Bronchial smooth muscle cell (primary cell): ENCODE measurements around the gene QPCTL. TPM values are rescaled to one million over a fixed set of nuclear protein-coding genes. Genes with fewer than 3 reads are reported as not detected.

Experiments
- total RNA-seq: library from RNA; depleted of rRNA; stranded (reverse); fragments of >200 nt; gene quantifications from 2 replicates; pipeline ENCODE4 v1.2.1, GENCODE V29; 2014

Gene QPCTL
- total RNA-seq, result 1.6 and 5.8 TPM in 2 replicates

GRCh38 chr19:45692187-45693105 is at the start of gene QPCTL:
Gene QPCTL (plus strand): TSS chr19:45692666. CDS start chr19:45692704, 38 bp downstream.

GRCh38 chr19:45667620-45668341 is 24.7 kb upstream of the QPCTL start, which contains the start of gene GIPR:
Gene GIPR (plus strand): TSS chr19:45668221. CDS start chr19:45669521, 1,300 bp downstream.

GRCh38 chr19:45691516-45692186 is 815 bp upstream of the QPCTL start, which contains the start of gene SNRPD2:
Gene SNRPD2 (minus strand): TSS chr19:45691953. CDS start chr19:45691888, 65 bp downstream.

DNA sequence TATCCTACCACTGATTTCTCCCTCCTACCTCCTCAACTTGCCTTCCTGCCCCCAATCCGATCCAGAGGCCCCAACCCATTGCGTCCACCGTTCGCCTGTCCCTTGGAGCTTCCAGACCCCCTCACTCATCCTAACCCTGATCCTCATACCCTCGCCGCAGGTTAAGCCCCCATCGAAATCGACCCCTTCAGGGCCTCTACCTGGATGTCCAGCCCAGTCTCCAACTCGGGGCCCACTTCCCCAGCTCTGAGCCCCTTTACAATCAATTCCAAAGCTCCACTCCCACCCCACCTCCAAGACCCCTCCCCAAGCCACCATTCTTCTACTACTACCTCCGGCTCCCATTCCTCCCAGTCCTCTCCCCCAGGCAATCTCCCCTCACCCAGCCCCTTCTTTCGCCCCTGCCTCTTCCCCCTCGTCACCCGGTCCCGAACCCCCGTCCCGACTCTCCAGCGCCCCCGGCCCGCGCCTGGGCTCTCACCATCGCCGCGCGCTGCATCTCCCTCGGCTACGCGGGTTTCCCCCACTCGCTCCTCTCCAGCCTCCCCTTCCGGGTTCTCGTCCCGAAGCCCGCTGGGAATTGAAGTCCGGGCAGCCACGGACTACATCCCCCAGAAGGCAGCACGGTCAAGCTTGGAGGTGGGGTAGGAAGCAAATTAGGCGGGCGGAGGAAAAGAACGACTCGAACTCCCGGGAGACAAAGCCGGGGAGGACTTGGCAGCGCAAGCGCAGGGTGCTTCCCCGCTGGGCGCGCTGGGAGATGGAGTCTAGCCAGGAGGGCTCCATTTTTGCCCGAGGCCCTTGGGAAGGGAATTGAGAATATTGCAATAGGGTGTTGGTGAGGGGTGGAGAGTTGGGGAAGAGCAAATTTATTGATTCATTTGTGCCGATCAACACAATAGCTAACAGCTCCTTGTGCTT is 38.2 kb downstream of the QPCTL start, which contains the start of gene FBXO46:
Gene FBXO46 (minus strand): TSS at position 529 of the 921 bp plus-strand sequence. CDS start 17,401 bp downstream, outside the sequence.

GRCh38 chr19:45733160-45733810 is 40.8 kb downstream of the QPCTL start, which contains the start of gene MEIOSIN:
Gene MEIOSIN (plus strand): TSS chr19:45733439. CDS start chr19:45735377, 1,938 bp downstream.

Other genes starting within 250 kb of the QPCTL start
- 0.79 and 1.1 TPM in 2 replicates for gene FOSB, start 224.7 kb upstream of the QPCTL start, total RNA-seq
- gene RTN2, start 195.6 kb upstream of the QPCTL start, total RNA-seq, result 8.5 and 12.1 TPM in 2 replicates
- 5.5 and 7.5 TPM in 2 replicates for gene PPM1N, start 194.2 kb upstream of the QPCTL start, total RNA-seq
- 18.9 and 32.5 TPM in 2 replicates for gene VASP, start 185.2 kb upstream of the QPCTL start, total RNA-seq
- 2.7 and 3.5 TPM in 2 replicates for gene OPA3, start 107.9 kb upstream of the QPCTL start, total RNA-seq
- gene GPR4, start 90.5 kb upstream of the QPCTL start, total RNA-seq, result under 0.01 TPM in 1 of 2 replicates, not detected in the other
- gene EML2, start 53.3 kb upstream of the QPCTL start, total RNA-seq, result 31.2 and 48.1 TPM in 2 replicates
- 0.09 and 0.16 TPM in 2 replicates for gene GIPR, start 24.4 kb upstream of the QPCTL start, total RNA-seq
- 843 and 916 TPM in 2 replicates for gene SNRPD2, start 713 bp upstream of the QPCTL start, total RNA-seq
- 2.4 and 2.6 TPM in 2 replicates for gene FBXO46, start 38.2 kb downstream of the QPCTL start, total RNA-seq
- gene MEIOSIN, start 40.8 kb downstream of the QPCTL start, total RNA-seq, result not detected in 2 replicates
- gene SIX5, start 76.6 kb downstream of the QPCTL start, total RNA-seq, result 6.7 and 7.4 TPM in 2 replicates
- gene DMPK, start 89.8 kb downstream of the QPCTL start, total RNA-seq, result 51.5 and 57.4 TPM in 2 replicates
- 16.7 and 21.2 TPM in 2 replicates for gene DMWD, start 100.2 kb downstream of the QPCTL start, total RNA-seq
- 0.09 and 0.16 TPM in 2 replicates for gene RSPH6A, start 122.6 kb downstream of the QPCTL start, total RNA-seq
- gene SYMPK, start 170.5 kb downstream of the QPCTL start, total RNA-seq, result 27.0 and 36.0 TPM in 2 replicates
- not detected in 2 replicates for gene FOXA3, start 171.7 kb downstream of the QPCTL start, total RNA-seq
- gene IRF2BP1, start 193.5 kb downstream of the QPCTL start, total RNA-seq, result 17.8 and 18.1 TPM in 2 replicates
- gene MYPOP, start 209.9 kb downstream of the QPCTL start, total RNA-seq, result 0.69 and 0.79 TPM in 2 replicates
- not detected in 2 replicates for gene NANOS2, start 222.1 kb downstream of the QPCTL start, total RNA-seq